ENCODE data around the gene CNPY4. TPM values are rescaled to one million over a fixed set of nuclear protein-coding genes. Genes with fewer than 3 reads are reported as not detected.
A peak's percentile ranks its signal among the peaks of the same experiment; 100 is the strongest.

CNPY4 gene
- total RNA-seq, 2 experiments from 2014 or later, result 20.9 to 26.7 TPM

DNA sequence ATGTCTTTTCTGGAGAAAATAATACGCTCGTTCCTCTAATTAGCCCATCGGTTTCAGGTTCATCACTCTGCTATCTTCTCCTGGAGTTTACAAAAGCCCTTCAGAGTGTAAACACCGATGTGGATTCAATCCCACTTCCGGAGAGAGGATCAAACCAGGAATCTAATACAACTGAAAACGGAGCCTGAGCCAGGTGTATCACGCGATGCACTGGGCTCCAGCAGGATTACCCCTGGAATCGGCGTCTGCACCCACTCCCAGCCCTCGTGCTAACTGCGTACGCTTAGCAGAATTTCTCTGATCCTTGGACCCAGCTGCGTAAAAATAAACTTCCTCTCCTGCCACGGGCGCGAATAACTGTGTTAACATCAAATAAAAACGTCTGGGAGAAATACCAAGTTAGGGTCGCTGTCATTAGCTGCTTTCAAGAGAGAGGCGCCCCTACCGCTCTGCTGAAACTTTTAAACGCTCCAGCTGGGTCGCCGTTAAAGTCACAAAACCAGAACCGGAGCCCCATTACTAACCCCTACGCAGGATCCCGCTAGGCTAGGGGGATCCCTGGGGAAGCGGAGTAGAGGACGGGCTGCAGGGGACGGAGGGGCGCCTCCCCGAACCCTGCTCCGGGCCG, 38.4 kb upstream of the CNPY4 start:
- Histone ChIP-seq H3K9me2 (ENCODE audit: insufficient read depth, low read length) (no peaks in the 10 kb centered on the region), H3K9me3 (ENCODE audit: low read length) (no peaks in the 10 kb centered on the region), H3K36me3 (ENCODE audit: insufficient read depth, low read length) (peaks cover 16% of the 10 kb centered on the region; the same call in 1 of the 2 replicates), H2AFZ (ENCODE audit: low read length) (peak overlapping the region; percentile 0; the same call in 1 of the 2 replicates), H4K20me1 (ENCODE audit: insufficient read depth, low read length) (no peaks in the 10 kb centered on the region), H3K4me3 (ENCODE audit: low read depth, low read length, poor library complexity, severe bottlenecking) (peak overlapping the region; percentile 73), H3K79me2 (ENCODE audit: insufficient read depth, low read depth, low read length) (peaks cover 11% of the 10 kb centered on the region; the same call in 1 of the 2 replicates), H3K4me1 (ENCODE audit: insufficient read depth, low read length, poor library complexity, severe bottlenecking) (peaks cover 22% of the 10 kb centered on the region), H3K4me2 (ENCODE audit: low read length) (peak overlapping the region; percentile 80), H3K27ac (ENCODE audit: low read depth, low read length, poor library complexity, severe bottlenecking) (peak overlapping the region; percentile 3)
- peak; percentile 19 for DNase-seq (ENCODE audit: low spot score)
- intact Hi-C loops (cut with micrococcal nuclease; ENCODE audit: unreplicated experiment), result loop anchor here (1.0 to 10.0 kb wide), 4 partner anchors 32 to 804 kb away; partner anchors contain the start of genes MBLAC1, UFSP1 and ZSCAN21
- BruUV-seq (replicated peaks), result TSS peak; percentile 73
- ChIA-PET CTCF (ENCODE audit: unreplicated experiment) (no interaction called here), POLR2A (interaction anchor here (0.7 to 1.1 kb wide), 2 partner anchors 65 to 456 kb away, joined by 3 read pairs; no protein-coding TSS in a partner anchor)
- TF ChIP-seq, protein P1, sequence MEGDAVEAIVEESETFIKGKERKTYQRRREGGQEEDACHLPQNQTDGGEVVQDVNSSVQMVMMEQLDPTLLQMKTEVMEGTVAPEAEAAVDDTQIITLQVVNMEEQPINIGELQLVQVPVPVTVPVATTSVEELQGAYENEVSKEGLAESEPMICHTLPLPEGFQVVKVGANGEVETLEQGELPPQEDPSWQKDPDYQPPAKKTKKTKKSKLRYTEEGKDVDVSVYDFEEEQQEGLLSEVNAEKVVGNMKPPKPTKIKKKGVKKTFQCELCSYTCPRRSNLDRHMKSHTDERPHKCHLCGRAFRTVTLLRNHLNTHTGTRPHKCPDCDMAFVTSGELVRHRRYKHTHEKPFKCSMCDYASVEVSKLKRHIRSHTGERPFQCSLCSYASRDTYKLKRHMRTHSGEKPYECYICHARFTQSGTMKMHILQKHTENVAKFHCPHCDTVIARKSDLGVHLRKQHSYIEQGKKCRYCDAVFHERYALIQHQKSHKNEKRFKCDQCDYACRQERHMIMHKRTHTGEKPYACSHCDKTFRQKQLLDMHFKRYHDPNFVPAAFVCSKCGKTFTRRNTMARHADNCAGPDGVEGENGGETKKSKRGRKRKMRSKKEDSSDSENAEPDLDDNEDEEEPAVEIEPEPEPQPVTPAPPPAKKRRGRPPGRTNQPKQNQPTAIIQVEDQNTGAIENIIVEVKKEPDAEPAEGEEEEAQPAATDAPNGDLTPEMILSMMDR (conservative IDR thresholded peaks at IDR 0.05; ENCODE audit: low read length), result no peak
- no peak for TF ChIP-seq EZH2phosphoT487 (IDR thresholded peaks at IDR 0.05; ENCODE audit: borderline replicate concordance, low read depth, low read length)

DNA sequence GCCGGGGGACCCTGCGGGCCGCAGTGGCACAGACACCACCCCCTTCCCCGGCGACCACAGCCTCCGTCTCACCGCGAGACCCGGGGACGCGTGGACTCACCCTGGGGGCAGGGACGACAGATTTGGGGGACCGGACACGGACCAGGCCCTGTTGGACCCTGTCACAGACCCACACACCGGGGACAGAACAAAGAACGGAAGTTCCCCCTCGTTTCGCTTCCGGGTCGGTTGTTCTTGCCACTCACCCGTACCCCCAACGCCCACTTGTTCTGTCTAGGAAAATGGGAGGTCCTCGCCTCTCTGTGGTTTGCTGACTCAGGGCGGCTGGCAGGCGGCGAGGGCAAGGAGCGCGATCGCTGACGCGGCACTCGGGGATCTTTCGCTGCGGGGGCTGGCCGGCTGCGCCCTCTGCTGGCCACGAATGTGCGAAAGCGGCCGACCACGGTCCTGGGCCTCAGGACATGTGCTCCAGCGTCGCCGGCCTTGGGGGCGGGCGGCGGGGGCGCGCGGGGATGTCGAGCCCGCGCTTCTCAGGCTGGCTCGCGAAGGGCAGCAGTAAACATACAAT, 37.8 kb upstream of the CNPY4 start, which contains the start of gene ZNF3:
Gene ZNF3, minus strand, starts transcription at position 189 of the 568 bp plus-strand sequence. CDS start 4,366 bp downstream, outside the sequence.
- Histone ChIP-seq H3K27ac (ENCODE audit: low read depth, low read length, poor library complexity, severe bottlenecking) (peak within 1 kb of the TSS; percentile 64), H3K36me3 (ENCODE audit: insufficient read depth, low read length) (peaks cover 10% of the 10 kb centered on the region; the same call in 1 of the 2 replicates), H3K4me2 (ENCODE audit: low read length) (peak within 1 kb of the TSS; percentile 80), H4K20me1 (ENCODE audit: insufficient read depth, low read length) (no peaks in the 10 kb centered on the region), H3K79me2 (ENCODE audit: insufficient read depth, low read depth, low read length) (peaks cover 11% of the 10 kb centered on the region; the same call in 1 of the 2 replicates), H2AFZ (ENCODE audit: low read length) (peak within 1 kb of the TSS; percentile 90), H3K9me2 (ENCODE audit: insufficient read depth, low read length) (no peaks in the 10 kb centered on the region), H3K9me3 (ENCODE audit: low read length) (no peaks in the 10 kb centered on the region), H3K4me3 (ENCODE audit: low read depth, low read length, poor library complexity, severe bottlenecking) (peak within 1 kb of the TSS; percentile 73), H3K4me1 (ENCODE audit: insufficient read depth, low read length, poor library complexity, severe bottlenecking) (peaks cover 22% of the 10 kb centered on the region)
- peak; percentile 97 for DNase-seq (ENCODE audit: low spot score)
- no TSS peak for BruUV-seq (replicated peaks)
- intact Hi-C loops (cut with micrococcal nuclease; ENCODE audit: unreplicated experiment), result loop anchor here (1.0 to 10.0 kb wide), 4 partner anchors 32 to 803 kb away; partner anchors contain the start of genes MBLAC1, UFSP1 and ZSCAN21
- ChIA-PET CTCF (ENCODE audit: unreplicated experiment) (no interaction called here), POLR2A (interaction anchor here (0.6 to 1.2 kb wide), 5 partner anchors 16 to 145 kb away, joined by 3 to 5 read pairs (median 4); partner anchors contain the start of gene ZSCAN21)
- TF ChIP-seq, protein P1 (conservative IDR thresholded peaks at IDR 0.05; ENCODE audit: low read length), result peak; percentile 96
- no peak for TF ChIP-seq EZH2phosphoT487 (IDR thresholded peaks at IDR 0.05; ENCODE audit: borderline replicate concordance, low read depth, low read length)

Data from OCI-LY7 (cell line).